HG03565 (cell line): ENCODE data around the gene CXCL12.

Experiments
- ATAC-seq: cut with Tn5 transposase; IDR thresholded peaks from one replicate; pipeline ENCODE4 v1.9.1; 2021; ENCODE audit warnings: mild to moderate bottlenecking, moderate library complexity; ENCODE audit not compliant: unreplicated experiment

CXCL12 gene

GRCh38 chr10:44385696-44386441, 972 bp upstream of the CXCL12 start:
- no peak for ATAC-seq

GRCh38 chr10:44384601-44385025, 284 bp downstream of the CXCL12 start:
- ATAC-seq: no peak

GRCh38 chr10:44383749-44384600, 922 bp downstream of the CXCL12 start:
- ATAC-seq: no peak

GRCh38 chr10:44382981-44383748, 1.7 kb downstream of the CXCL12 start:
- no peak for ATAC-seq

GRCh38 chr10:44382131-44382858, 2.6 kb downstream of the CXCL12 start:
- ATAC-seq: no peak

- ATAC-seq: no peak
Observed at GRCh38 chr10:44380829-44381600, 3.9 kb downstream of the CXCL12 start.

- ATAC-seq: no peak
Observed at GRCh38 chr10:44379907-44380306, 5.0 kb downstream of the CXCL12 start.

- ATAC-seq: no peak
Observed at GRCh38 chr10:44378626-44379025, 6.3 kb downstream of the CXCL12 start.

DNA sequence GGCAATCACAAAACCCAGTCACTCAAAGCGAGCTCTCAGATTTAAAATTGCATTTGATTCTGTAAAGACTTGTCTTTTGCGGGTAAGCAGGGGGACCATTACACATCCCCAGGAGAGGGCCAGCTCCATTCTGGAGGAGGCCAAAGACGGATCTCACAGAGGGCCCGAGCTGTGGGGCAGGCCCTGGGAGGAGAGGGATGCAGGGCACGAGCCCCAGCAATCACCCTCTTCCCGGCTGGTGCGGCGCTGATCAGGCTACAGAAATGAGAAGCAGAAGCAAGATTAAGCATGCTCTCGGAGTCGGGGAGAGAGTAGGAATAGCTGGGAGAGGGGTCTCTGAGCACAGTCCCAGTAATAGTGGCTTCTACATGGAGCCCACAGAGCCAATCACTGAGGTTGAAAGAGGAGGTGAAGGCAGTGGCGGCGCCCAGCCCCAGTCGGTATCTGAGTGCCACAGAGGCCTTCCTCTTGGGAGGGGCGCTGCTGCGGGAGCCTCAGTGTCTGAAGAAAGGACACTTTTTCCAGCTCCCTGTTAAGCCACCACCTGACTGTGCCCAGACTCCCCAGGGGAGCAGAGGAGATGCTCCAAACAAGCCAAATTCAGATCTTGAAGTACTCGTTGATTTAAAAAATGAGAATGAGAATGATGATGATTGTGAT, 7.1 kb downstream of the CXCL12 start:
- ATAC-seq: no peak

DNA sequence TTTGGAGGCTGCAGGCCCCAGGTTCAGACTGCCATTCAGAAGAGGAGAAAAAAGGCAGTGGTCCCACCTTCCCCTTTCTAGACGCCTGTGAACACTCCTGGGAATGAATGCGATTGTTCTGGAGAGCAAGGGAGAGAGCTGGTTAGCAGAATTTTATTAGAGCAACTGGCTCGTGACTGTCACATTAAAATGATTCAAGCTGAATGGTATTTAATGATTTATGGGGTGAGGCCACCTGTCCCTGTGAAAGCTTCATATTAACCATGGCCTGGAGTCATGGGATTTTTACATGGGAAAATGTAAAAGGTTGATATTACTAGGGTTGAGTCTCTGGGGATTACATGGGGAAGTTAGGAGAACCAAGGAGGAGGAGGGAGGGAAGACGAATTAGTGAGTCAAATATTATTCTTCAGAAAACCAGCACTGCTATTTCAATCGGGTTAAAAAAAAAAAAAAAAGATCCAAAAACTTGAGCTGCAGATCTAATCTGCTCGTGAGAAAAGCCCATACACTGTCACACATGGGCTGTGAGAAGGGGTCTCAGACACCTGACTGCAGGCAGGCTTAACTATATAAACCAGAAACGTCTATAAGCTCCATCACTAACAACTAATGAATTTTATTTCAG, 8.3 kb downstream of the CXCL12 start:
- no peak for ATAC-seq

GRCh38 chr10:44374155-44374554, 10.7 kb downstream of the CXCL12 start:
- ATAC-seq: no peak

- no peak for ATAC-seq
Observed at GRCh38 chr10:44373341-44373995, 11.4 kb downstream of the CXCL12 start.

- ATAC-seq: no peak
Observed at GRCh38 chr10:44372181-44372580, 12.7 kb downstream of the CXCL12 start.

- no peak for ATAC-seq
Observed at GRCh38 chr10:44370731-44371248, 14.1 kb downstream of the CXCL12 start.

DNA sequence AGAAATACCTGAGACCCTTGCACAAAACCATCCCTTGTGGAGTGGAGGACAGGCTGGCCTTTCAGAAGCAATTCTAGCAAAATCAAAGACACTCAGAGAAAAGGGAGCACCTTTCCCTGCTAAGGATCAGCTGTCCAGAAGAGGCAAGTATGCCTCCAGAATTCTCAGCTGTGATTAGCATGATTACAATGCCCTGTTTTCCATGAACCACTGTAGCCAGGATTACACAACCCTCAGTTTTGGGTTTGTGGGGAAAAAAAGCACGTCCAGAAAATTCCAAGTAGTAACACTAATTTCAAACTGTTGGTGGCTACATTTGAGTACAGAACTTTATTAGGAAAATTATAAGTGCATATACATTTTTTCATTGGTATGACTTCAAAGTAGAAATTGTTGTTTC, 15.0 kb downstream of the CXCL12 start:
- ATAC-seq: no peak

DNA sequence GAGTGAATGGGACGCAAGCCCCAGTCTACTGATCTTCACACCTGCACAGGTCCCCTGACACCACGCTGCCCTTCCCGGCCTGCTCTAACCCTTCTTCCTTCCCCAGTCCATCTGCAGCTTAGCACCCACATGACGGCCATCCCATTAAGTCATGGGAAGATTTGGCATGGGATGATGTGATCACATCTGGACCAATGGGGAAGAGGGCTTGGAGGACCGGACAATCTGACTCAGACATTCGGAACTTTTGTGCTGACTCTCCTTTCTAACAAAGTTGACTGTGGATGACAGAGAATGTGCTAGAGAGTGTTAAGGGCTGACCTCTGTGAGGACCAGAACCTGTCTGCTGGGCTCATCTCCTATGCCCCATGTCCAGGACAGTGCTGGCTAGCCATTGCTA, 15.6 kb downstream of the CXCL12 start:
- ATAC-seq: no peak

- no peak for ATAC-seq
Observed at GRCh38 chr10:44368637-44369036, 16.3 kb downstream of the CXCL12 start.

DNA sequence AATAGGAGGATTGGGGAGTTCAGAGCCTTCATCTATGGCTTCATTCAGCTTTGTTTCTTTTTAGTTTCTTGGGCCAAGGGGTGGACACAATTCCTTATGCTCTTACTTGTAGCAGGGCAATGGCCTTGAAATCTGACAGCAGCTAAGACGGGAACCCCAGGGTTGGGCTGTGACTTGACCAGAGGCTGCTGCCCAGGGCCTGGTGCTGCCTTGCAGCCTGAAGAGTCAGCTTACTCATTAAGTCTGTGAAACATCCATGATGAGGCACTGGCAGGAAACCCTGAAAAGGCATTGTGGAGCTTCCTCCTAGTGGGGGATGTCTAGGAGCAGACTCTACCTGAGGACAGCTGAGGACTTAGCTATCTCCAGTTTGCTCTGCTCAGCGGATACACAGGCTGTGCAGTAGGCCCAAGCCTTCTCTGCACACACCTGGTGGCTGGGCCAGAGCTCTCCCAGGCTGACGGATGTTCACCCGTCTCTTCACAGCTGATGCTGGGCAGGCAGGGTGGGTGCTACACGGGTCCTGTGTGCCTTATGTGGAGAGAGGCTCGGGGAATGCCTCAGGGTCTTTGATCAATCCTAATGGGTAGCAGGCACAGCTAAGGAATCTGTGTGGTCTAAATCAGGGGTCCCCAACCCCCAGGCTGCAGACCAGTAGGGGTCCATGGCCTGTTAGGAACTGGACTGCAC, 17.8 kb downstream of the CXCL12 start:
- no peak for ATAC-seq
